Effector CD8-positive, alpha-beta T cell (primary cell): ENCODE data around the gene C22orf31.

Experiments used
- DNase-seq: peaks from one replicate; lab custom pipeline; 2025; lab: John Stamatoyannopoulos, UW

Gene C22orf31

DNA sequence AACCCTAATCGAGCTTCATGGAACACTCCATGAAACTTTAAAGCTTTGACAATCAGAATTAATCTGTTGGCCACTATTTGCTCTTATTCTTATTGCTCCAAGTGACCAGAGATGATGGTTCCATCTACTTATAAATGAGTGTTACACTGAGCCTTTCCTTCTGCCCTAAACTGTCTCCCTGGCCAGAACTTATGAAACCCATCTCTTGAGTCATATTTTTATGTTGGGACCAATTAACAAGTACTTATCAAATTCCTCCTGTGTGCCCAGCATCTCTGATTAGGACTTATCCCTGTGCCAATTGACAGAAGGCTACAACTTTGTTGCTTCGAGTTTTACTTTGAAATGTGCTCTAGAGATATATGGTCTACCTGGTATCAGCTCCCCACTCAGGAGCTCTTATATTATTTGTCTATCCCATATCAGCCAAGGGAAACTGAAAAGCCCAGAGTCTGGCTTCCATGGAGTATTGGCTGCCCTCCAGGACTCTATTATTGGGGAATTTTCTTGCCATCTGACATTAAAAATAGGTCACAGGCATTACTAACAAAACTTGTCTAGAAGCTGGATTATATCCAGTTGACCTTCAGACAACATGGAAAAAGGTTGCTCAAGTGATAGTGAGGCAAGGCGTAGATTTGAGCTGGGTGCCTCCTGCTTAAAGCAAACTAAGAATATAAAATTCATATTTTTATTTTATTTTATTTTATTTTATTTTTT is 20.0 kb upstream of the C22orf31 start:
- no peak for DNase-seq

DNA sequence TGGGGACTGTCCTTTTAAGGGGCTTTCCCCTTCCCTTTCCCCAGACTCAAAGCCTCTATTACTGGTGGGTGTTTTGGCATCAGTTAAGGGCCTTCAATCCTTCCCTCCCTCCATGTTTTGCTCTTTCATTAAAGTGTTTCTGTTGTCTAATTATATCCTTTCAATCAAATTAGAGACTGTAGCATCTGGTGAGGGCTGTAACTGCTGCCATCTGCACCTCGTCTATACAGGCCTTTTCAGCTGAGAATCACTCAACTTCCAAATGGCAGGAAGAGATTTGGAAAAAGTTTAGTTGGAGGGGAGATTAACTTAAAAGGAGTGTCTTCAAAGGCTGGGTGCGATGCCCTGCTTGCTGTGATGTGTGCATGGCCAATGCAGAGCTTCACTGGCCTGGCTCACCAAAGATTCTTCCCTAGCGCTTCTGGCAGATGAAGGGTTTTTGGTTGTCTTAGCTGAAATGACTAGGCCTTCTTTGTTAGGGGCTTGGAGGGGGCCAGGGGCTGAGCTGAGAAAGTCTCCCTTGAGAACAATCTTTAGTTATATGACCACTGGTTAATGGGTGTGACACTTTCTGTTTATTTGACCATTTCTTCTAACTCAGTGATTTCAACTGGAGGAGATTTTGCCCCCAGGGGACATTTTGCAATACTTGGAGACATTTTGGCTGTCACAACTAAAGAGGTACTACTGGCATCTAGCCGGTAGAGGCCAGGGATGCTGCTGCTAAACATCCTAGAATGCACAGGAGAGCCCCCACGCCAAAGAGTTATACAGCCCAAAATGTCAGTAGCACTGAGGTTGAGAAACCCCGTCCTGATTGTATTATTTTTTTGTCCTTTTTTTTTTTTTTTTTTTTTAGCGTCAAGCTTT is 18.7 kb upstream of the C22orf31 start:
- no peak for DNase-seq

DNA sequence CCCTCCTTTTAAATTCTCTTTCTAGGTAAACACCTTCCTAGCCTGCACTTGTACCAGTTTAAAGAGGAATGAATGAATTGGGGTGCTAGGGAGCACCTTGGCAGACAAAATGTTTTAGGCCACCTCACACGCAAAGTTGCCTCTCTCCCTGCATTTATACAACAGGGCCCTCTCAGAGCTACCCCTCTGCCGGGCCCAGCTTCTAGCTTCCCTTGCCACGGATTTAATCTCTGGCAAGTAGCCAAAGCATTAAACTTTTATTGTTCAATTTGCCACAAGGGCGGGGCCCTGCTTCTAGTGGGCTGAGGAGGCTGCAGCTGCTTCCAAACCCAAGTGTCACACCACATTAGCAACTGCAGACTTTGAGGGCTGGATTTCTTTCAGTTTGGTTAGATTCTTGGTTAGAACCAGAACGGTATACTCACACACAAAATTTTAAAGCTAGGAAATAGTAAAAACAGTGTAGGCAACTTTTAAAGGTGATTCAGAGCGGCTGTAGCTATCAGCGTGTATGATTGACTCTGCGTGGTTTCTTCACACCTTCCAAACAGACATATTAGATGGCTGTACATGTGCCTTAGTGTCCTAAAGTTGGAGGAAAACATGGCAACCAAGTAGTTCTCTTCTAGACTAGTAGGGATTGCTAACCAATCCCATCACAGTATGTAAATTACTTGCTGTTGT is 17.7 kb upstream of the C22orf31 start:
- no peak for DNase-seq

DNA sequence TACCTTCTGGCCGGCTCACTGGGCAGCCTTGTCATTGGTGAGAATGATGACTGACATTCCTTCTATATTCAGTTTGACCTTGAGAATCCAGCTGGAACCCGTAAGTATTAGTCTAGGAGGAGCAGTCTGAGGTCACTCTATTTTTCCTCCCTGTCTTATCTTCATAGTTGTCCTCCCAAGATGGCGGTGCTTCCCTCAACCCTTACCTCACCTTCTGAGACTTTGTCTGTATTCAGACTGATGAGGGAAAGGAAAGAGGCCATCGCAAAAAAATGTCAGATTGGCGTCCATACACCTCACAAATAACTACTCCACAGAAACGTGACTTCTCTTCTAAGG is 17.2 kb upstream of the C22orf31 start:
- DNase-seq, result no peak

DNA sequence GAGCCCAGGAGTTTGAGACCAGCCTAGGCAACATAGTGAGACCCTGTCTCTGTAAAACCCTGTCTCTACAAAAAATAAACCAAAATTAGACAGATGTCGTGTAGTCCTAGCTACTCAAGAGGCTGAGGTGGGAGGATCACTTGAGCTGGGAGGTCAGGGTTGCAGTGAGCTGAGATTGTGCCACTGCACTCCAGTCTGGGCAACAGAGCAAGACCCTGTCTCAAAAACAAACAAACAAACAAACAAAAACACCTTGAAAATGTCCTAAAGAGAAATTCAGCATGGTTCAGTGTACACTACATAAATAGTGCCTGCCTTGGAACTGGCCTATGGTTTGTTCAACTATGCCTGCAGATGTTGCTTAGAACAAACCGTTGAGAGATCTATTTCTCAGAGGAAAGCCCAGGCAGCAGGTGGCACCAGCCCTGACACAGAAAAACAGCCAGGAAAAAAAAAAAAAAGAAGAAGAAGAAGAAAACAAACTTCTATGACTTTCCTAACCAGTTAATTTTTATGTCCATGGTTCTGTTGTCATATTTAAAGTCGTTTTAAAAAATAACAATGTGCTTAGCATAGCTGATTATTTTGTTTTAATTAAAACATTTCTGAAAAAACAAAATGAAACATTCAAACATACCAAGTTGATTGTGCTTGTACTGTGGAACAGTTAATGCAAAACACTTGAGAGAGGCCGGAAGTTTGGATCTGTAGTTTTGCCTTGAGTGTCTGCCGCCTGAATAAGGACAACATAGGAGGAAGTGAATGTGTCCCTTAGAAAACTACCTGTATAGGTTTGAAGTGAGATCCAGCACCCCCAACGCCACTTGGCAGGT is 16.6 kb upstream of the C22orf31 start:
- no peak for DNase-seq

DNA sequence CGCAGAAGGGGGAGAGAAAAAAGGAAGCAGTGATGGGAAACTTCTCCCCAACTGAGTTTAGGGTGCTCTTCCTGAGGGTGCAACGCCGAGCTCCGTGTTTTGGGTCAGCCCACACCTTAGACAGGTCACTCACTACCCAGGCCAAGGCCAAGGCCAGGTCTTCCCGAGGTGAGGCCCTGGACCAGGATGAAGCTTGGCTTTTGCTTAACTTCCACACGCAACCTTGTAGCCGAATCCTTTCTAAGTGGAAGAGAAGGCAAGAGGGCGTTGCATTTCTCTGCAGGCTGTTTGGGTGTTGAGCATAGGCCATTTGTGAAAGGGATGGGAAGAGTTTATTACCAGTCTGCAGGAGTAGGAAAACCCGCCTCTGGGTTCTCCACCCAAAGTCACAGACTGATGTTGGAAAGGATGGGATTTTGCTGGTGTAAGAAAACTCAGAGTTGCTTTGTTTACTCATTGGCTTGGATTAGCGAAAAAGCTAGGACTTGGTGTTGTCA is 12.7 kb upstream of the C22orf31 start:
- no peak for DNase-seq

GRCh38 chr22:29073618-29074275 is 12.1 kb upstream of the C22orf31 start:
- no peak for DNase-seq

DNA sequence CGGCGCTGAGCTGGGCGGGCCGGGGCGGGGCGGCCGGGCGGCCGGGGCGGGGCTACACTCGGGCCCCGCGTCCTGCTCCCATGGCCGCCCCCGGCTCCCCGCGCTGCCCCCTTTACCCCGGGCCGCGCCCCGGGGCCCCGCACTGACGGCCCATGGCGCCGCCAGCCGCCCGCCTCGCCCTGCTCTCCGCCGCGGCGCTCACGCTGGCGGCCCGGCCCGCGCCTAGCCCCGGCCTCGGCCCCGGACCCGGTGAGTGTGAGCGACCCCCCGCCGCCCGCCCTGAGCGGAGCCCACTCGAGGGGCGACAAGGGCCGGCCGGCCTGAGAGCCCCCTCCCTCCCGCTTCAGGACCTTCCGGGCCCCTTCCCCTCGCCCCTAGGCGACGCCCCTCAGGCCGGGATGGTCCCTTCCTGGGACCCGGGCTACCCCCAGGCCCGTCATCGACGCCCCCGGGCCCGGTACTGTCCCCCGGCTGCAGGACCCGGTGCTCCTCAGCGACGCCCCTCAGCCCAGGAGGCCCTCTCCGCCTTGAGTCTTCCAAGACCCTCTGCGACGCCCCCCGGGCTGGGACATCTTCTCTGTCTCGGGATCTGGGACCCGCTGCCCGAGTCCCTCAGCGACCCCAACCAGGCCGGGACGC is 11.5 kb upstream of the C22orf31 start, which contains the start of gene KREMEN1:
Gene KREMEN1, plus strand, starts transcription at position 57 of the 639 bp plus-strand sequence. Its CDS starts 96 bp downstream, at position 153.
- no peak for DNase-seq

GRCh38 chr22:29072193-29072978 is 10.8 kb upstream of the C22orf31 start:
- peak; percentile 64 for DNase-seq

GRCh38 chr22:29071261-29072045 is 9.8 kb upstream of the C22orf31 start:
- DNase-seq, result no peak

DNA sequence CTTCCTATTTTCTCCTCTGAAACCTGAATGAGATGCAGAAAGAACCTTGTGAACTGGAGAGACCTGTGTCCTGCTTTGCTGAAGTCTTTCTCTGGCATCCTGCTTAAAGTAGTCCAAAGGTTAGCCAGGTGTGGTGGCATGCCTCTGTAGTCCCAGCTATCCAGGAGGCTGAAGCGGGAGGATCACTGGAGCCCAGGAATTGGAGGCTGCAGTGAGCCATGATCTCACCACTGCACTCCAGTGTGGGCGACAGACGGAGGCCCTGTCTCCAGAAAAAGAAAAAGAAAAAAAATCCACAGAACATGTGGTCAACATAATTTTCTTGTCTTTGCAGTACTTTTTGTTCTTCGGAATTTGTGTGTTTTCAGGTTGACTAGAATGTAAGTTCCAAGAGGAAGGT is 8.9 kb upstream of the C22orf31 start:
- no peak for DNase-seq

DNA sequence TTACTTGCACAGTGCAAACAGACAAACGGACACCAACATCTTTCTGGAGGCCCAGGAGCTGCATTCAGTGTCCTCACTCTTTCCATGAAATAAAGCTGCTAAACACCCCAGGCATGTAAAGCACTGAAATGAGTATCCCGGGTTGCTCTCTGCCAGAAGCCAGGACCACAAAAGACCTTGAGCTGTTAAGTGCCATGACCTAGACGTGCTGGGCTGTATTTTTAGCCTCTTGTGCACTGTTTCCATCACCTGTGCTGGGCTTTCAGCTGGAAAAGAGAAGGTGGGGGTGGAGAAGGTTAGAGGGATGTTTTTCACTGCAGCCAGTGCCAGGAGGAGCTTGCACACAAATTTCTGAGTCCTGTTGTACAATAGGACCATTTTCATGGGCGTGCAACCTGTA is 7.8 kb upstream of the C22orf31 start:
- no peak for DNase-seq

DNA sequence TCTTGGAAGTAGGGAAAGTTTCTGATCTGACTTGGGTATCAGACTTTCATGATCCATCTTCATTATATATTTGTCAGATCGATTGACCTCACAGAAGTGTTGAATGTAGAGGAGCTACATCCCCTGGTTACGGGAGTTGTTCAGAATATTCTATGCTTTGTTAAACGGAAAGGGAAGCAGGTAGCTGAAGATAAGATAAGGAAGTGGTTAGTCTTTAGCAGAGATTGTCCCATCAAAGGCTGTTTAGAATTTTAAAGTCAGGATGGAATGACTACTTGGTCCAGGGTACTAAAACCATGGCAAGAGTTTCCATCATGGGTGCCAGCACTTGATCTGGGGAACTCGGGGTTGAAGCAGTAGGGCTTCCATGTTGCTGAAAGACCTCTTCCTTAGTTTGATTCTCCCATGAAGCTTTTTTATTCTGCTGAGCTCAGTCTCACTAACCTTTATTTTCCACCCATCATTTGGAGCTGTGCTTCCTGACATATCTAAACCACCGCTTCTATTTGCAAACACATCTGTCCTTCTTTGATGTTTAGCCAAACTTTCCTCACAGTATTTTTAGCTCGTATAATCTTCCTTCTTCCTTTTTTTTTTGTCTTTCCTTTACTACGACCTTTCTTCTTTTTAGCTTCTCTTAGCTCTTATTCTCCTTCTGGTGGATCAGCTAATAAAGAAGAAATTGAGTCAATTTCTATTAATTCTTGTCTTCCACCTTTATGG is 4.0 kb upstream of the C22orf31 start:
- DNase-seq, result no peak

- no peak for DNase-seq
These were observed 723 bp upstream of the C22orf31 start for GRCh38 chr22:29062286-29062821.

DNA sequence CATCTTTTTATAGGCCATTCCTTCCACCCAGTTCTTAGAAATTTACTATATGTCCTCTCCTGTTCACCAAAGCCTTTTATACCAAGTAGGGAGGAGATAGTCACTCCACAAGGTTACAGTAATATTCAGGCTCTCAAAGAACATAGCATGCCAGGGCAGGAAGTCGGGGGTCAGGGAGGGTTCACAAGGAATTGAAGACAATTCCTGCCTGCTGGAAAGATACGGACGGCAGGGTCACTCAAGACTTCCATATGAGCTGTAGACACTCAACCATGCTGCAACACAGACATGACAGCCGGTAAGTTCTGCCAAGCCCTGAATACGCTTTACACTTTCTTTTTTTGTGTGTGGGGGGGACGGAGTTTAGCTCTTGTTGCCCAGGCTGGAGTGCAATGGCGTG is 700 bp downstream of the C22orf31 start:
- no peak for DNase-seq

DNA sequence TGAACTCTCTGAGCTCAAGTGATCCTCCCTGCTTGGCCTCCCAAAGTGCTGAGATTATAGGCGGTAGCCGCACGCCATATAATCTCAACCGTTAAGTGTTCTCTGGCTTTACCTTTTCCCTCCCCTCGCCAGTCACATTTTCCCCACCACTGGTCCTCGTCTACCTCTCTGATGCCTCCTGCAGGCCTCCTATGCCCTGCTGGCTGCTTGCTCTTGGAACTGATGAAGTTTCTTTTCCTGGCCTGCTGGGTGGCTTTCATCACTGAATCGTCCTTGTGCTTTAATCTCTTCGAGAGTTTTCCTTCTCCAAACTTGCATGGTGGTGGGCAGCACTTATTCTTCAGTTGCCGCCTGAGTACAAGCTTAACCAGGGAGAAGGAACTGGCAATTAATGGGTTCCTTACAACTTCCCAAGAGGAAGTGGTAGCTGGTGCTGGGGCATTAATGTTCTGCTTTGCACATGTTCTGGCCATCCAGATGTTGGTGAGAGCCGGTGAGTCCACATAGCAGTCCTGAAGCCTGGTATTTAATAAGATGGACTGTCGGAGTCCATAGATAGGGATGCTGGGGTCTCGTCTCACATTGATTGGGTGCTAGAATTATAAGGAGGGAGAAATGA is 1.3 kb downstream of the C22orf31 start:
- DNase-seq, result no peak

DNA sequence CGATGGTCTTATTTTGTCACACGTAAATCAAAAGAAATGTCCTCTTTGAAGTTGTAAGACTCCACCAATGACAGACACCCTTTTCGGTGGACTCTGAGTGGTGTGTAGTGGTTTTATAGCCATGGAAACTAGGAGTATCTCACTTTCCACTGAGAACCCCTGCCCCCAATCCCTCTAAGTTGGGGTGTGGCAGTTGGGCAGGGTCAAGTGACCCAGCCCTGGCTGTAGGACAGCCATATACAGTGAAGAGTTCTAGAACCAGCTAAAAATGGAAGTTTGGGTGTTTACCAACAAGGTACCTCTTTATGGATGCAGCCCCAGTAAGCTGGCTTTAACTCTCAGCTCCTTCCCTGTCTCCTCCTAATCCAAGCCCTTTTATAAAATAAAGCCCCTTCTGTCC is 5.2 kb downstream of the C22orf31 start:
- DNase-seq, result no peak
